MCF 10A (cell line): ENCODE measurements around the gene VPS26A. TPM values are rescaled to one million over a fixed set of nuclear protein-coding genes. Genes with fewer than 3 reads are reported as not detected.

Experiments used
- BruUV-seq: library from RNA; stranded (reverse); fragments of 400-500 nt; replicated peaks from 2 replicates; lab custom pipeline; 2021; lab: Mats Ljungman, UMichigan
- CTCF ChIA-PET: fragments of 300-600 bp; sonication (Branson Sonifier 250); formaldehyde crosslinking; extraction: SDS; loops from one replicate; lab custom pipeline; 2021; ENCODE audit warnings: antibody characterized with exemption, inconsistent platforms; lab: Yijun Ruan, JAX
- POLR2A ChIA-PET: fragments of 300-600, 350-650 bp; sonication (Branson Sonifier 250); formaldehyde crosslinking; extraction: SDS; loops from one replicate; lab custom pipeline; 2020; ENCODE audit warnings: antibody characterized with exemption, inconsistent platforms; lab: Yijun Ruan, JAX
- DNase-seq: peaks from one replicate; pipeline ENCODE4 v3.0.0-alpha.2; 2018; ENCODE audit not compliant: unreplicated experiment
- H3K27ac Mint-ChIP-seq: one replicate; pipeline ENCODE4 v1.8.0; 2022; ENCODE audit warnings: mild to moderate bottlenecking, low read depth, mixed read lengths; ENCODE audit not compliant: unreplicated experiment
- H3K27me3 Mint-ChIP-seq: one replicate; pipeline ENCODE4 v1.8.0; 2022; ENCODE audit warnings: mixed read lengths; ENCODE audit not compliant: insufficient read depth, unreplicated experiment
- H3K36me3 Mint-ChIP-seq: one replicate; pipeline ENCODE4 v1.8.0; 2022; ENCODE audit warnings: mild to moderate bottlenecking, moderate library complexity, mixed read lengths; ENCODE audit not compliant: insufficient read depth, unreplicated experiment
- H3K4me1 Mint-ChIP-seq: one replicate; pipeline ENCODE4 v1.8.0; 2022; ENCODE audit warnings: mixed read lengths; ENCODE audit not compliant: insufficient read depth, unreplicated experiment
- H3K4me3 Mint-ChIP-seq: one replicate; pipeline ENCODE4 v1.8.0; 2022; ENCODE audit warnings: mild to moderate bottlenecking, moderate library complexity, mixed read lengths; ENCODE audit not compliant: unreplicated experiment
- H3K9me3 Mint-ChIP-seq: one replicate; pipeline ENCODE4 v1.8.0; 2022; ENCODE audit warnings: mixed read lengths; ENCODE audit not compliant: unreplicated experiment
- CTCF ChIP-seq: fragments of 200-600 bp; IDR thresholded peaks from one replicate; pipeline ENCODE4 v1.8.0; 2022; ENCODE audit warnings: antibody characterized with exemption, mild to moderate bottlenecking; ENCODE audit not compliant: unreplicated experiment
- intact Hi-C: fragments of 100-400 bp; cut with micrococcal nuclease; formaldehyde crosslinking; loops from 2 replicates; pipeline ENCODE4 v1.14.1; 2022
- total RNA-seq: library from RNA; stranded (reverse); gene quantifications from 2 replicates; pipeline ENCODE4 v1.2.3, GENCODE V29; 2022

The VPS26A gene
- total RNA-seq, 1 experiment from 2014 or later: 63.7 TPM

- Mint-ChIP-seq H3K9me3 (no peaks in the 10 kb centered on the region), H3K27ac (peak overlapping the region; percentile 100), H3K4me3 (peak overlapping the region; percentile 92), H3K27me3 (no peaks in the 10 kb centered on the region), H3K36me3 (peaks cover 18% of the 10 kb centered on the region), H3K4me1 (peaks cover 36% of the 10 kb centered on the region)
- no peak for DNase-seq
- CTCF ChIA-PET: interaction anchor here (0.6 to 0.8 kb wide), 2 partner anchors 15 to 191 kb away, joined by 3 read pairs; no protein-coding TSS in a partner anchor
- intact Hi-C loops: loop anchor here (2.0 kb wide), 1 partner anchor 42 kb away; no protein-coding TSS in a partner anchor
- no peak for TF ChIP-seq CTCF
- POLR2A ChIA-PET: interaction anchor here (0.5 to 2.0 kb wide), 25 partner anchors 11 to 1005 kb away, joined by 3 to 15 read pairs (median 4); partner anchors contain the start of genes DDX21 and HKDC1
- BruUV-seq: TSS peak; percentile 43
Measured at GRCh38 chr10:69180525-69181204, 56.7 kb downstream of the VPS26A start.

GRCh38 chr10:69181433-69181832 lies 57.5 kb downstream of the VPS26A start:
- BruUV-seq: no TSS peak
- intact Hi-C loops: loop anchor here (2.0 kb wide), 1 partner anchor 41 kb away; no protein-coding TSS in a partner anchor
- POLR2A ChIA-PET: no interaction called here
- CTCF ChIA-PET: interaction anchor here (0.7 to 1.0 kb wide), 3 partner anchors 9 to 36 kb away, joined by 3 to 5 read pairs (median 3); no protein-coding TSS in a partner anchor
- DNase-seq: no peak
- Mint-ChIP-seq H3K4me3 (peak overlapping the region; percentile 92), H3K27me3 (no peaks in the 10 kb centered on the region), H3K27ac (peak overlapping the region; percentile 100), H3K9me3 (no peaks in the 10 kb centered on the region), H3K36me3 (peaks cover 26% of the 10 kb centered on the region), H3K4me1 (peaks cover 36% of the 10 kb centered on the region)
- no peak for TF ChIP-seq CTCF

GRCh38 chr10:69182005-69182404 lies 58.0 kb downstream of the VPS26A start:
- H3K4me3 Mint-ChIP-seq: peak overlapping the region; percentile 92
- H3K9me3 Mint-ChIP-seq: no peaks in the 10 kb centered on the region
- TF ChIP-seq CTCF: no peak
- peaks cover 31% of the 10 kb centered on the region for H3K36me3 Mint-ChIP-seq
- H3K27ac Mint-ChIP-seq: no peak overlapping the region
- intact Hi-C loops: no loop called here
- POLR2A ChIA-PET: no interaction called here
- CTCF ChIA-PET: interaction anchor here (0.7 to 1.0 kb wide), 4 partner anchors 9 to 54 kb away, joined by 3 to 5 read pairs (median 3); no protein-coding TSS in a partner anchor
- no peak for DNase-seq
- peaks cover 36% of the 10 kb centered on the region for H3K4me1 Mint-ChIP-seq
- no peaks in the 10 kb centered on the region for H3K27me3 Mint-ChIP-seq
- BruUV-seq: no TSS peak

- peaks cover 75% of the 10 kb centered on the region for H3K36me3 Mint-ChIP-seq
- DNase-seq: no peak
- no peak for TF ChIP-seq CTCF
- ChIA-PET CTCF (interaction anchor here (0.5 to 0.7 kb wide), 2 partner anchors 231 to 970 kb away, joined by 3 read pairs; partner anchors contain the start of gene DDX21), POLR2A (no interaction called here)
- peaks cover 21% of the 10 kb centered on the region for H3K4me1 Mint-ChIP-seq
- H3K4me3 Mint-ChIP-seq: no peak overlapping the region
- no peaks in the 10 kb centered on the region for H3K9me3 Mint-ChIP-seq
- H3K27me3 Mint-ChIP-seq: no peaks in the 10 kb centered on the region
- no TSS peak for BruUV-seq
- intact Hi-C loops: no loop called here
- no peak overlapping the region for H3K27ac Mint-ChIP-seq
Measured at GRCh38 chr10:69186524-69186923, 62.5 kb downstream of the VPS26A start.
